A204.1 (cell line): ENCODE measurements around the gene RUNX2.

Source experiments
- FAIRE-seq: peaks from 2 replicates; lab custom pipeline; 2012; peaks lifted over from hg19 to GRCh38; lab: Jason Lieb, UNC

The RUNX2 gene

DNA sequence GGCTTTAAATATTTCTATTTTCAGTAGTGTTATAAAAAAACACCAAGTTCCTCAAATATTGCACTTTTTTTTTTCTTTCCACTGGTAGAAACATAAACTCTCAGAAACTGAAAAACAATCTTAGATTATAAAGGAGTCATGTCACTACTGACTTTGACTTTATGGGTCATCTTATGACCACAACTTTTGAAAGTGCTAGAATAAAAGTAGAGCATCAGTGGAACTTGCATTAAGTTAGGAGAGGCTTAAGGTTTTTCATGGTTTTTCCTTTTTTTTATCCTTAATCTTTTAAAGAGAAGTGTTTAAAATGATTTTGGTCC lies 106.2 kb downstream of the RUNX2 start:
- no peak for FAIRE-seq

DNA sequence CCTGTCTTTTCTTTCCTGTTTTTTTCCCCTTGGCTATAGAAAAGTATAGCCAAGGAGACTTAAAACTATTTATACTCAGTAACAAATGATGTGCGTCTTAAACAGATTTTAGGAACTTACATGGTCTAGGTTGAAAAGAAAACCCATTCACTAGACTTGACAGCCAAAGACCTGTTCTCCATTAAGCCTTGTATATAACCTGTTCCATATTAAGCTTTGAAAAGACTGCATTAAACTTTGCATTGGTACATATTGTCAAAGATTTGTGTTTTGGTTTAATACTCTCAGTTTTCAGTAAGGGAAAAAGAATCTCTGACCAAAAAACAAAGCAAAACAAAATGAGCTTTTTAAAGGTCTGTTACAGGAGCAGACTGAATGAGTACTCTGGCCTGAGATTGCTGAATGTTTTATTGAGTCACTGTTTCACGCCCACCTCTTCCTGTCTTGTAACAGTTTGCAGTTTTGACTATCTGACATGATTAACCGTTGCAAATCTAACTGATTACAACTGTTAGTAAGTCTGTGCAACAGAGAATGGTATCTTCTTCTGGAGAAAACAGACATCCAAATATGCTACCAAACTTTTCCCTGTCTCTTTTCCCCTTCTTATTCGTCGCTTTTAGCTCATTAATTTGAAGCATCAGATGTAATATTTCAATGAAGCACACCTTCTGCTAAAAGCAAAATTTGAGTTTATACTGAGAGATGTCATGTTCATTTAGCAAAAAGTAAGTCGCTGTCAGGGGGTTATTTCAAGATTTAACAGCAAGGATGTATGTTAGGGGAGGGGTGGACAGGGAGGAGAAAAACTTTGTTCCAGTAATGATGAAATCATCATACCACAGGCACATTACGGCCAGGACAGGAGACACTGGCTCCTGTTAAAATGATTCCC lies 108.7 kb downstream of the RUNX2 start:
- no peak for FAIRE-seq

DNA sequence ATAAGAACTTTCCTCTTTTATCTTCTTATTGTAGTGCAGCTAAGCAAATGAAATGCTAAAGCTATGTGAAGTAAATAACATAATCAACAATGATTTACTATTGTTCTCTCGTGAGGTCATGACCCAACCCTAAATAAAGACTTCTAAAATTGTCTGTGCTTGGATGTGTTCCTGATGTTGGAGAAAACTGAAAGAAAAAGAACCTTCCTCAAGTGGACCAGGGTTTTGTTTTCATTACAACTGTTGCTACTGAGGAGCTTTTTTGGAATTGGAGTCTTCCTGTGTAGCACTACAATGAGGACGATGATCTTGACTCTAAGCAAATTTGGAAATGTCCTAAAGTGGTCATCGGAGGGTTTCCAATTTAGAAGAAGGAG lies 109.3 kb downstream of the RUNX2 start:
- no peak for FAIRE-seq

DNA sequence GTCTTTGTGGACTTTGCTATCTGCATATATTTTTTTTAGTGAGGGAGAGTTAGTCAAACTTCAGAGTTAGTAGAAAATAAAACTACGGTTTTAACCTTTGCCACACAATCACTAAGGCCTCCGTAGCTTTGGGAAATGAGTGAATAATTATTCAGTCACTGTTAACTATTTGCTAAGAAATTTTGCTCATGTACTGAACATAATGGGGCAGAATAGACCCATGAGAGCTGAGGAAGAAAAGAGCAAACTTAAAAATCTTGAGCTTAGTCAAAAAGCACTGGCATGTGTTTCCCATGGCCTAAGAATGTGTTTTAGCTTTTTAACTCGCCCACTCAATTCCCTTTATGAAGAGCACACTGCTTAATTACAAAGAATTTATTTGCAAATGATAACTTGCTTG lies 110.0 kb downstream of the RUNX2 start:
- FAIRE-seq: no peak

DNA sequence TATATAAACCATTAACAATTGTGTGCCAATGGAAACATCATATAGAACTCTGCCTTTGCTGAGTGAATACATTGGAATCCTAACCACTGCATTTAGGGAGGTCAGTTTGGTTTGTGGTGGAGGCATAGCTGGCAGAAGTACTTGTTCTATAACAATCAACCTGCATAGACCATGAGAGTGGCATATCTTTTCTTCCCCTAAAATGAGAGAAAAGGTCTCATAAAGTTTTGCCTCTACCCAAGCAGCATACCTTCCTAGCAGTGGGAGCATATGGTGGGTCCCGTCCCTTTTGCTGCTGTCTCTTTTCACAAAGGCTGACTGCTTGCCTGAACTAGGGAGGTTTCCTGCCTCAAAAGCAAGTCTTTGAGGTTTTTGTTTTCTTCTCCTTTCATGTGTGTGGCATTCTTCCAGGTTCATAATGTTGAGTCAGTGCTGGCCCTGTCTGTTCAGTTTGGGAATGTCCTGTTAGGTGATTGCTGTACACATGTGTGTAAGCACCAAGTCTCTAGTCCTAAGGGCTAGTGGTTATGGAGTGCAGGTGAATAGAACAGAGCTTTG lies 110.8 kb downstream of the RUNX2 start:
- FAIRE-seq: no peak

DNA sequence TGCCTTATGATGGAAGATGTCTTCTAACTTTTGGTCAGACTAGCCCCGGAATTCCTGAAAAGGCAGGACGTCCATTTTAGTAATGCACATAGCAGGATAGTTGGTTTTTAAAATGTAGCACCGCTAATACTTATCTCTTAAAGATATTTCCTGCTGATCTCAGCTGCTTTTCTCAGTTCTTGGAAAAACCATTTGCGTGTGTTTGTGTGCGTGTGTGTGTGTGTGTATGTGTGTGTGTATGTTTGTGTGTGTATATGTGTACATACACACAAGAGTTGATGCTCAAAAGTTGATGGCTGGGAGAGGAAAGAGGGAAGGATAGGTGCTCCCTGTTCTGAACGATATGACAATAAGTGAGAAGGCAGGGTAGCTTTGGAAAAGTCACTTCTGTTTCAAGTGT lies 111.3 kb downstream of the RUNX2 start:
- FAIRE-seq: no peak

- FAIRE-seq: no peak
Measured at GRCh38 chr6:45439861-45440388, 111.8 kb downstream of the RUNX2 start.

DNA sequence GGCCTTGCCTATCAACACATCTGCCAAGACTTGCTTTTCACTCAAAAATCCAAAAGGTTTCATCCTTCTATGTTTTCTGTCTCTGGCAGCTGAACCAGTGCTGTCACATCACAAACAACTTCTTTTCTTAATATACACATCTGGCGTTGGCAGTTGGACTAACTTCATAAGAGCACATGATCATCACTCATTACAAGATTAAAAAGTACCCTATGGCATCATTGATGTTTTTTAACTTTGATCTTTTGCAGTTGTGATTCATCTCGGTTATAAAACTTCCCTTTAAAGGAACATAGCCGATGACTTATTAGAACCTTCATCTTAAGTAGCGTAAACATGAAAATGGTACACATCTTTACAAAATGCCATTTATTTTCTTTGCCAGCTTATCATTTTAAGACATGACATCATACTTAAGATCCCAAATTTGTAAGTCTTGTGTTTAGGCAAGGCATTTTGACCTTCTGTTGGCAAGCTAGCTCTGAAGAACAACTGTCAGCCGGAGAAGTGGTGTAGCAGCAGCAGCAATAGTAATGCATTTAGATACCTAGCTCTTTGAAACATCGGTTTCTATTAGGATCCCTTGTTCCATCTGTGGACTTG lies 113.8 kb downstream of the RUNX2 start:
- FAIRE-seq: no peak

DNA sequence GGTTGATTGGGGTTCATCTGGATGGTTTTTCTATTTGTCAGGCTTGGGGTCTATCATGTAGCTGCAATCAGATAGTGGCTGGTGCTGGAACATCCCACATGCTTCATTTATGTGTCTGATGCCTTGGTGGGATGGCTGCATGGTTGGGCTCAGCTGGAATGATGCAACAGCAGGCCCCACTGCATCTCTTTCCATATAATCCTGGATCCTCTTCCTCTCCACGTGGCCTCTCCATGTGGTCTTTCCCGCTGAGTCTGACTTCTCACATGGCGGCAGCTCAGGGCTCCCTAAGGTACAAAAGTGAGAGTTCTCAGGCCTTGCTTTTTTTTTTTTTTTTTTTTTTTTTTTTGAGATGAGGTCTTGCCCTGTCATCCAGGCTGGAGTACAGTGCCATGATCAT lies 114.6 kb downstream of the RUNX2 start:
- no peak for FAIRE-seq

DNA sequence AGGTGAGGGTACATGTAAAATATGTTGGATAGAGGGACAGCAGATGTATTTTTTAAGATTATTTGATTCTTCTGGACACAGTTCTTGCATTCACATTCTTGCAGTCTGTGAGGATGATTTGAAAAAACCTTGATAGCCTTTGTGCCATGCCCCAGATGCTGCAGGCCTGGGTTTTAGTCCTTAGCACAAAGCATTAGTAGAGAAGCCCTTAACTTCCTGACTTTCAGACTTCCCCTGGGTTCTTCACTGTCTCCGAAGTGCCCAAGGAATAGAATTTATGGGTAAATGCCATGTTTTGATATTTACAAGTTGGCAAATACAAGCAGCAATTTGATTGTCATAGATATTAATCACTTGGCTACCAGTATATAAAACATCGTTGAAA lies 117.2 kb downstream of the RUNX2 start:
- no peak for FAIRE-seq

DNA sequence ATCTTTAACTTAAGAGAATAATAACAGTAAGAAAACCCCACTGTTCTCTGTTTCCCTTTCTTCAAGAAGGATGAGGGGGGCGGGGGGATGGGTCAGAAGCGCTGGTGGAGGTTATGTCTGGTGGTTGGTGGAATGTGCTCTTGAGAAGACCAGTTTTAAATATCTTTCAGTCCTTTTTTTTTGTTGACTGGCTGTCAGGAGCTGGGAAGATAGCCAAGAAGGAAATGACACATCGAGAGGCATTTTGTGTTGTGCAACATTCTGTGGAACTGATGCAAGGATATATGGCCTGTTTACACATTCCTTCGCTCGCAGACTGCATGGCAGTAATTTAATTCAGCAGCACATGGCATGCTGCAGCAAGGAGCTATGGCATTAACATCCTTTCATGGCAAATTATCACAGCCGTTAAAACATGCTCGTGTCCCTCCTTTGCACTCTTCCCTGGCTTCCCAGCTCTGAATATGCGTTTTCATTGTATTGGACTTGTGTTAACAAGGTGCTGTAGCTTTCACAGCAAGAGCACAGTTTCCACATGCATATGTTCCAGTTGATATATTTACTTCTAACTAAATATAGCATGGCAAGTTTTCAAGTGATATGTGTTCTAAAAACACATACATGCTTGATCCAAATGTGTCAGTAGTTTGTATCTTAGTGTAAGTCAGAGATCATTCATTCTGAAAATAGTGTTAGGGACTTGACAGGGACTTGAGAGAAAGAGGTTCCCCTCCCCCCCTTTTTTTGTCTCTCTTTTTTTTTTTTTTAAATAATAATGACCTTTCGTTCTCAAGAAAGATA lies 117.8 kb downstream of the RUNX2 start:
- no peak for FAIRE-seq

- FAIRE-seq: no peak
Measured at GRCh38 chr6:45447005-45447404, 118.9 kb downstream of the RUNX2 start.

GRCh38 chr6:45447716-45448115 lies 119.6 kb downstream of the RUNX2 start:
- no peak for FAIRE-seq

DNA sequence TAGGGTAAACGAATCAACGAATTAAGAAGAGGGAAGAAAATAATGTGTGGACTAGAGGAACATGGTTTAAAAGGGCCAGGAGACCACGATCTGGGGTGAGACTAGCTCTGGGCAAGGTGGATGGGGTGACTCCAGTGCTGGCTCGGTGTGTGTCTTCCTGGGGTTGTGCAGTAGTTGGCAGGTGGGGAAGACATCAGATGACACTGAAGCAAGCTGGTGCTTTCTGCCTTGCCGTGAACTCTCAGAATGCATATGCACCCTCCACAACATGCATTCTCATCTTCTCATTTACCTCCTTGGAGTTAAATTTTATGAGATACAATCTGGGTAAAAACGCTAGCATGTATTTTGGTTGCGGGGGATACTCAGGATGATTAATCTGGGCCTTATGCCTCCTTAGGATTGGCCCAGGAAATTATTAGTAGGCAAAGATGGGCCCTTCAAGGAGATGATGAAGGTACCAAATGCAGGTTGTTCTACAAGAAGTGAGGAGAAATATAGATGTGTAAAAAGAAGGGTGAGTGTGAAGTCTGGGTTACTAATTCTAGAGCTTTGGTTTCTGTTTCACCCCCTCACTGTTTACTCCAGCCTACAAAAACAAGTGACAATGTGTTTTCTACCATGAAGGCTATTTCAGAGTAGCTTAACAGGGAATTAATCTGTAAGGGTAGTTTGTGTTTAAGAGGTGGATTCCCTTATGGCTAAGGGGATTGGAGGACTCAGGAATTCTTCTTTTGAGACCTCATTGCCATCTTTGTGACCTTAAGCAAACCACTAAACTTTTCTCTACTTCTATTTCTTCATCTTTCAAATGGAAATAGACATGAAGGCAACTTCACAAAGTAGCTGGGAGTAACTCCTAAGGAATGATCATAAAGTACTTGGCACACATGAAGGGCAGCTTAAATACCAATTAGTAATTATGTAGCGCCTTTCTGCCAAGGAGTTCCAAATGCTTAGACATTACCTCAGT lies 120.6 kb downstream of the RUNX2 start:
- FAIRE-seq: no peak

- FAIRE-seq: no peak
Measured at GRCh38 chr6:45450132-45450531, 122.0 kb downstream of the RUNX2 start.

DNA sequence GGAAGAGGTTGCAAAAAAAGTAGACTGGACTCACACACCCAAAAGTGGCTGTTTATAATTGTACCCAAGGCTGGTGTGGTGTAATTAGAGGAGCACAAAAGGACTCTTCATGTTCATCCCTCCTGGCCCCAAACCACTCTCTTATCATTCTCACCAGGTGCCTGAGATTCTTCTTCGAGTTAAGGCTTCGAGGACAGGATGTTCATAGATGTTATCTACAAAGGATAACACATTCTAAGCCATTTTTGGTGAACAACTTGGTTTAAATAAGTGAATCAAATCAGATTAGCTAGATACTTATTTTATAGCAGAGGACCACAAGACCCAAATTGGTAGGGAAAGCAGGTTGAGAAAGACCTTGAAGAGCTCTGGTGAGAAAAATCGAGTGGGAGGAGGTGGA lies 122.7 kb downstream of the RUNX2 start:
- no peak for FAIRE-seq

DNA sequence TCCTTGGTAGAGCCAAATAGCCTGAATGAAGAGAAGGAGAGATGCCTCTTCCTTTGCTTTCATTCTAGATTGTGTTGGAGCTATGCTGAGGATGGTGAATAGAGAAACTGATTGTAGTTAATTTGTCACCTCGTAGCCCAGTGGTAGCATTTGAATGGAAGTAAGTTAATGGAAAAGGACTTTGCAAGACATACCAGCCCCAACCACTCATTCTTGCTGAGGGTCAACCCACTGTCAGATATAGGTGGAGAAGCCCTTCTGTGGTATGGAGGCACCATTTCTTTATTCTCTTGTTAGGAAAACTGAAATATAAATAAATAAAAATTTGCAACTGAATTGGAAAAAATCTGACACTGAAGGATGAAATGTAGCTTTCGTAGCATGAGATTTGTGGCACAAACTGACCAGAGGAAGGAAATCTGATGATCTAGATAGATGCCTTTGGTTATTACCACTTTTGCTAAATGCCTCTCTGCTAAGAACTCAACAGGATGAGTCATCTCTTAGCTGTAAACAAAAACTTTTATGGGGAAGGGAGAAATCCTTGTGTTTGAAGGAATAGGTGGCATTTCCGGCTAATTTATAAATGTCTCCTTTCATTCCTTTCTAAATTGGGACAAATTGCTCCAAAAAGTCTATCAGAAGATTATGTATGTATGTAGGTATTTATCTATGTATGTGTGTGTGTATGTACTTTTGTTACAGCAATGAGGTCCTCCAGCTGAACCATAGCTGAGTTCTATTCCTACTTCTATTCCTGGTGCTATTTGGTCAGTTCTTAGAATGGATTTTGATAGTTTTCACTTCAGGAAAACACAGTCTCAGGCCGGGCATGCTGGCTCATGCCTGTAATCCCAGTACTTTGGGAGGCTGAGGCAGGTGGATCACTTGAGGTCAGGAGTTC lies 126.1 kb downstream of the RUNX2 start:
- no peak for FAIRE-seq

GRCh38 chr6:45455408-45455807 lies 127.3 kb downstream of the RUNX2 start:
- FAIRE-seq: no peak

GRCh38 chr6:45457141-45457540 lies 129.0 kb downstream of the RUNX2 start:
- FAIRE-seq: no peak

GRCh38 chr6:45458672-45459071 lies 130.5 kb downstream of the RUNX2 start:
- FAIRE-seq: no peak

DNA sequence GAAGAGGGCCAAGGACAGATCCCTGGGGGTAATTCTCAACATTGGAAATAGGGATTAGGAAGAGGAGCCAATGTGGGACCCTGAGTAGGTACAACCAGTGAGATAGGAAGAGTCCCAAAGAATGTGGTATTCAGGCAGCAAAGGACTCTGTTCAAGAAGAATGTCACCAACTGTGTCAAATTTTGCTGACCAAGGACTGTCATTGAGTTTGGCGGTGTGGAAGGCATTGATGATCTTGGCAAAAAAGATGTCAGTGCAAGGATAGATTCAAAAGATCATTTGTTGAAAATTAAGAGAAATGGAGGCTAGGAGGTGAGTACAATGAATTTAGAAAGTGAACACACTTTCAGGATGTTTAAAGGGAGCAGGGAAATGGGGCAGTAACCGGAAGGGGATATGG lies 132.0 kb downstream of the RUNX2 start:
- no peak for FAIRE-seq
